DMS153 treated with DMSO at 0.1 percent for 48 hours (cell line): ENCODE results near the gene CARD18.

Experiments used
- DNase-seq: peaks from one replicate; lab custom pipeline; 2025; ENCODE audit not compliant: unreplicated experiment; lab: John Stamatoyannopoulos, UW

Gene CARD18

GRCh38 chr11:105139669-105140068, at the start of gene CARD18:
TSS of gene CARD18 (minus strand) at chr11:105139769. CDS start at chr11:105139726, 43 bp downstream.
- DNase-seq: no peak

GRCh38 chr11:105183987-105184386, 44.4 kb upstream of the CARD18 start:
- DNase-seq: no peak

- no peak for DNase-seq
These were observed 43.9 kb upstream of the CARD18 start for GRCh38 chr11:105183426-105183825.

GRCh38 chr11:105181521-105181920, 42.0 kb upstream of the CARD18 start:
- no peak for DNase-seq

- DNase-seq: no peak
These were observed 41.5 kb upstream of the CARD18 start for GRCh38 chr11:105181100-105181499.

GRCh38 chr11:105179542-105180278, 40.1 kb upstream of the CARD18 start:
- peak; percentile 76 for DNase-seq

GRCh38 chr11:105177658-105178057, 38.1 kb upstream of the CARD18 start:
- DNase-seq: no peak

GRCh38 chr11:105168457-105168856, 28.9 kb upstream of the CARD18 start:
- DNase-seq: no peak

- no peak for DNase-seq
These were observed 27.7 kb upstream of the CARD18 start for GRCh38 chr11:105167244-105167643.

GRCh38 chr11:105164208-105164607, 24.6 kb upstream of the CARD18 start:
- DNase-seq: no peak

GRCh38 chr11:105162506-105162905, 22.9 kb upstream of the CARD18 start:
- no peak for DNase-seq

- DNase-seq: no peak
These were observed 18.9 kb upstream of the CARD18 start for GRCh38 chr11:105158436-105158835.

GRCh38 chr11:105156720-105157119, 17.2 kb upstream of the CARD18 start:
- DNase-seq: no peak

GRCh38 chr11:105156231-105156630, 16.7 kb upstream of the CARD18 start:
- no peak for DNase-seq

GRCh38 chr11:105155679-105156078, 16.1 kb upstream of the CARD18 start:
- DNase-seq: no peak

- no peak for DNase-seq
These were observed 13.8 kb upstream of the CARD18 start for GRCh38 chr11:105153392-105153791.

- no peak for DNase-seq
These were observed 13.0 kb upstream of the CARD18 start for GRCh38 chr11:105152560-105152959.

- DNase-seq: no peak
These were observed 12.5 kb upstream of the CARD18 start for GRCh38 chr11:105152021-105152512.

- no peak for DNase-seq
These were observed 9.9 kb upstream of the CARD18 start for GRCh38 chr11:105149477-105149876.

- no peak for DNase-seq
These were observed 8.7 kb upstream of the CARD18 start for GRCh38 chr11:105148241-105148640.

- DNase-seq: no peak
These were observed 5.3 kb upstream of the CARD18 start for GRCh38 chr11:105144887-105145286.

GRCh38 chr11:105142167-105142566, 2.6 kb upstream of the CARD18 start:
- no peak for DNase-seq

GRCh38 chr11:105137286-105137685, 2.3 kb downstream of the CARD18 start:
- no peak for DNase-seq
